HEK293 (cell line): ENCODE measurements around the gene IGFBP2.

ENCODE experiments used
- ZNF747 ChIP-seq: fragments of 450-650 bp; formaldehyde crosslinking; IDR thresholded peaks from 2 replicates; pipeline ENCODE4 v1.5.1; 2016; ENCODE audit warnings: missing biosample characterization, missing genetic modification characterization
- TF ChIP-seq, protein P1 (sequence below): fragments of 450-650 bp; formaldehyde crosslinking; IDR thresholded peaks from 2 replicates; pipeline ENCODE4 v1.5.1; 2016; ENCODE audit warnings: missing biosample characterization, missing genetic modification characterization
- TF ChIP-seq, protein P2 (sequence below): fragments of 450-650 bp; formaldehyde crosslinking; IDR thresholded peaks from 2 replicates; pipeline ENCODE4 v1.5.1; 2016; ENCODE audit warnings: missing biosample characterization, missing genetic modification characterization
- TF ChIP-seq, protein P3 (sequence below): fragments of 450-650 bp; formaldehyde crosslinking; IDR thresholded peaks from 2 replicates; pipeline ENCODE4 v1.5.1; 2017; ENCODE audit warnings: missing biosample characterization, missing genetic modification characterization

DNA sequence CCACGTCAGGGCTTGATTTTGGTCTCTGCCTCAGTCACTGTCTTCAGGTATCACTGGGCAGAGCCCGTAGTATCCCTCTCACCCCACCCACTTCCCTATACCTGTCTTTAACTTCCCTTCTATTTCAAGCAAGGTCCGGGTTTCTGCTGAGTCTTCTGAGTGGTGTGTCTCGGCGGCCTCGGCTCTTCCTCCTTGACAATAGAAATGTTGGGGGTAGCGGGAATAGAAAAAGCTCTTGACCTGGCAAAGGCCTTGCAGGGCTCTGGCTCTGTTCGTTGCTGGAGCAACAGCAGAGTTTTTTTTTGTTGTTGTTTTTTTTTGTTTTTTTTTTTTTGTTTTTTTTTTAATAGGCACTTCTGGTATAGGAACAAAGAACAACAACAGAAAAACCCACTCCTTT, 78.1 kb downstream of the IGFBP2 start:
- TF ChIP-seq, protein P1, sequence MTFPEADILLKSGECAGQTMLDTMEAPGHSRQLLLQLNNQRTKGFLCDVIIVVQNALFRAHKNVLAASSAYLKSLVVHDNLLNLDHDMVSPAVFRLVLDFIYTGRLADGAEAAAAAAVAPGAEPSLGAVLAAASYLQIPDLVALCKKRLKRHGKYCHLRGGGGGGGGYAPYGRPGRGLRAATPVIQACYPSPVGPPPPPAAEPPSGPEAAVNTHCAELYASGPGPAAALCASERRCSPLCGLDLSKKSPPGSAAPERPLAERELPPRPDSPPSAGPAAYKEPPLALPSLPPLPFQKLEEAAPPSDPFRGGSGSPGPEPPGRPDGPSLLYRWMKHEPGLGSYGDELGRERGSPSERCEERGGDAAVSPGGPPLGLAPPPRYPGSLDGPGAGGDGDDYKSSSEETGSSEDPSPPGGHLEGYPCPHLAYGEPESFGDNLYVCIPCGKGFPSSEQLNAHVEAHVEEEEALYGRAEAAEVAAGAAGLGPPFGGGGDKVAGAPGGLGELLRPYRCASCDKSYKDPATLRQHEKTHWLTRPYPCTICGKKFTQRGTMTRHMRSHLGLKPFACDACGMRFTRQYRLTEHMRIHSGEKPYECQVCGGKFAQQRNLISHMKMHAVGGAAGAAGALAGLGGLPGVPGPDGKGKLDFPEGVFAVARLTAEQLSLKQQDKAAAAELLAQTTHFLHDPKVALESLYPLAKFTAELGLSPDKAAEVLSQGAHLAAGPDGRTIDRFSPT (tag by site-specific recombination) = no peak
- TF ChIP-seq, protein P2, sequence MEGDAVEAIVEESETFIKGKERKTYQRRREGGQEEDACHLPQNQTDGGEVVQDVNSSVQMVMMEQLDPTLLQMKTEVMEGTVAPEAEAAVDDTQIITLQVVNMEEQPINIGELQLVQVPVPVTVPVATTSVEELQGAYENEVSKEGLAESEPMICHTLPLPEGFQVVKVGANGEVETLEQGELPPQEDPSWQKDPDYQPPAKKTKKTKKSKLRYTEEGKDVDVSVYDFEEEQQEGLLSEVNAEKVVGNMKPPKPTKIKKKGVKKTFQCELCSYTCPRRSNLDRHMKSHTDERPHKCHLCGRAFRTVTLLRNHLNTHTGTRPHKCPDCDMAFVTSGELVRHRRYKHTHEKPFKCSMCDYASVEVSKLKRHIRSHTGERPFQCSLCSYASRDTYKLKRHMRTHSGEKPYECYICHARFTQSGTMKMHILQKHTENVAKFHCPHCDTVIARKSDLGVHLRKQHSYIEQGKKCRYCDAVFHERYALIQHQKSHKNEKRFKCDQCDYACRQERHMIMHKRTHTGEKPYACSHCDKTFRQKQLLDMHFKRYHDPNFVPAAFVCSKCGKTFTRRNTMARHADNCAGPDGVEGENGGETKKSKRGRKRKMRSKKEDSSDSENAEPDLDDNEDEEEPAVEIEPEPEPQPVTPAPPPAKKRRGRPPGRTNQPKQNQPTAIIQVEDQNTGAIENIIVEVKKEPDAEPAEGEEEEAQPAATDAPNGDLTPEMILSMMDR (tag by site-specific recombination) = no peak
- TF ChIP-seq, protein P3, sequence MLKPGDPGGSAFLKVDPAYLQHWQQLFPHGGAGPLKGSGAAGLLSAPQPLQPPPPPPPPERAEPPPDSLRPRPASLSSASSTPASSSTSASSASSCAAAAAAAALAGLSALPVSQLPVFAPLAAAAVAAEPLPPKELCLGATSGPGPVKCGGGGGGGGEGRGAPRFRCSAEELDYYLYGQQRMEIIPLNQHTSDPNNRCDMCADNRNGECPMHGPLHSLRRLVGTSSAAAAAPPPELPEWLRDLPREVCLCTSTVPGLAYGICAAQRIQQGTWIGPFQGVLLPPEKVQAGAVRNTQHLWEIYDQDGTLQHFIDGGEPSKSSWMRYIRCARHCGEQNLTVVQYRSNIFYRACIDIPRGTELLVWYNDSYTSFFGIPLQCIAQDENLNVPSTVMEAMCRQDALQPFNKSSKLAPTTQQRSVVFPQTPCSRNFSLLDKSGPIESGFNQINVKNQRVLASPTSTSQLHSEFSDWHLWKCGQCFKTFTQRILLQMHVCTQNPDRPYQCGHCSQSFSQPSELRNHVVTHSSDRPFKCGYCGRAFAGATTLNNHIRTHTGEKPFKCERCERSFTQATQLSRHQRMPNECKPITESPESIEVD (tag by site-specific recombination) = no peak
- no peak for TF ChIP-seq ZNF747 (tag by site-specific recombination)
